D721Med (cell line): Measurements from ENCODE around the gene HBG1.

Experiments
- DNase-seq: peaks from one replicate; pipeline ENCODE4 v3.0.0; 2011; ENCODE audit warnings: low spot score; ENCODE audit not compliant: insufficient read length
- FAIRE-seq: peaks from 2 replicates; lab custom pipeline; 2011; peaks lifted over from hg19 to GRCh38; lab: Jason Lieb, UNC
- TF ChIP-seq, protein P1 (sequence below): IDR thresholded peaks from 2 replicates; pipeline ENCODE4 v1.5.1; 2012; ENCODE audit warnings: mild to moderate bottlenecking, control low read depth; ENCODE audit not compliant: insufficient read depth; ENCODE audit errors: missing control alignments

The HBG1 gene

DNA sequence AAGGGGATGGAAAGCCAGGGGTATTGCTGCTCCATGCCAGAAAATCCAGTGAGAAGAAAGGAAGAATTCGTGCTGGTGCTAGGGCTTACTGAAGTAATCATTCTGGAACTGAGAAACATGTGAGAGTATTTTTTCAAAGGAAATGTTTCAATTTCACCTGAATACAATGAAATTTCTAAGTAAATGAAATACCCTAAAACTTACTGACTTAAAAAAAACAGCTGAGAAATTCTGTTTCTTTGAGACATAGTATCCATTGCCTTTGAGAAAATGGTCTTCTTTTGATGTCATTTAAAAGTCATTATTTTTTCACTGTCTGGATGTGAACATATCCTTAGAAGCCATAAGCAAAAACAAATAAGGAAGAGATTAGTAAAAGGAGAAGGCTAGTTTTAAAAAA lies 49.1 kb downstream of the HBG1 start, which contains the start of gene OR51V1:
TSS of gene OR51V1 (minus strand) at position 101 of the 400 bp plus-strand sequence. CDS start at position 101, 0 bp downstream.
- no peak for DNase-seq
- no peak for FAIRE-seq
- TF ChIP-seq, protein P1, sequence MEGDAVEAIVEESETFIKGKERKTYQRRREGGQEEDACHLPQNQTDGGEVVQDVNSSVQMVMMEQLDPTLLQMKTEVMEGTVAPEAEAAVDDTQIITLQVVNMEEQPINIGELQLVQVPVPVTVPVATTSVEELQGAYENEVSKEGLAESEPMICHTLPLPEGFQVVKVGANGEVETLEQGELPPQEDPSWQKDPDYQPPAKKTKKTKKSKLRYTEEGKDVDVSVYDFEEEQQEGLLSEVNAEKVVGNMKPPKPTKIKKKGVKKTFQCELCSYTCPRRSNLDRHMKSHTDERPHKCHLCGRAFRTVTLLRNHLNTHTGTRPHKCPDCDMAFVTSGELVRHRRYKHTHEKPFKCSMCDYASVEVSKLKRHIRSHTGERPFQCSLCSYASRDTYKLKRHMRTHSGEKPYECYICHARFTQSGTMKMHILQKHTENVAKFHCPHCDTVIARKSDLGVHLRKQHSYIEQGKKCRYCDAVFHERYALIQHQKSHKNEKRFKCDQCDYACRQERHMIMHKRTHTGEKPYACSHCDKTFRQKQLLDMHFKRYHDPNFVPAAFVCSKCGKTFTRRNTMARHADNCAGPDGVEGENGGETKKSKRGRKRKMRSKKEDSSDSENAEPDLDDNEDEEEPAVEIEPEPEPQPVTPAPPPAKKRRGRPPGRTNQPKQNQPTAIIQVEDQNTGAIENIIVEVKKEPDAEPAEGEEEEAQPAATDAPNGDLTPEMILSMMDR: no peak

DNA sequence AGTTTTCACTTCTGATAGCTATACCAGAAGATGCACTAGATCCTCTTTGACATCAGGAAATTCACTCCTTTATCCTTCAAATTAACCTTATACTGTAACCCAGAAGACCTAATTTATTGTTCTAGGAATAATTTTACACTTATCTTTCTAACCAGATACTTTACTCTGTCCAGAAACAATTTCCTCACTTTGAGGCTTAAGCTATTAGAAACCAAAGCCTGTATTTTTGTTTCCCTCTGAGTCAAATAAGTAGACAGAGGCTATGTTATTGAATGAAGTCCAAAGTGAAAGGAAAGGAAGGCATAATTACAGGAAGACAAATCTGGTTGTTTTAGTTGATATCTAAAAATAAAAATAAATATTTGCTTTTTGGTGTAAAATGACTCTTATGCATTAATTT lies 51.4 kb downstream of the HBG1 start:
- FAIRE-seq (no peak), DNase-seq (no peak)
- TF ChIP-seq, protein P1: no peak
